Head of caudate nucleus (tissue), 42 donors: ENCODE measurements around the gene CTNNBL1.
A peak's percentile ranks its signal among the peaks of the same experiment; 100 is the strongest.

ENCODE experiments used
- DNase-seq, 42 donors: peaks; one replicate each; pipeline versions ENCODE4 v3.0.0 to v3.0.0-alpha.2; 2020 to 2021; ENCODE audit warnings: mixed read lengths in 7 of 42
- intact Hi-C: fragments of 100-400 bp; cut with DNase I; formaldehyde crosslinking; loops from one replicate; pipeline ENCODE4 v1.15.0; 2022

The CTNNBL1 gene

GRCh38 chr20:37762716-37763485 lies 69.1 kb downstream of the CTNNBL1 start:
- DNase-seq = no peak
- intact Hi-C loops = no loop called here

GRCh38 chr20:37764333-37764935 lies 70.6 kb downstream of the CTNNBL1 start:
- intact Hi-C loops = no loop called here
- DNase-seq = no peak

- intact Hi-C loops = no loop called here
These were observed 77.1 kb downstream of the CTNNBL1 start for GRCh38 chr20:37770908-37771307.

DNA sequence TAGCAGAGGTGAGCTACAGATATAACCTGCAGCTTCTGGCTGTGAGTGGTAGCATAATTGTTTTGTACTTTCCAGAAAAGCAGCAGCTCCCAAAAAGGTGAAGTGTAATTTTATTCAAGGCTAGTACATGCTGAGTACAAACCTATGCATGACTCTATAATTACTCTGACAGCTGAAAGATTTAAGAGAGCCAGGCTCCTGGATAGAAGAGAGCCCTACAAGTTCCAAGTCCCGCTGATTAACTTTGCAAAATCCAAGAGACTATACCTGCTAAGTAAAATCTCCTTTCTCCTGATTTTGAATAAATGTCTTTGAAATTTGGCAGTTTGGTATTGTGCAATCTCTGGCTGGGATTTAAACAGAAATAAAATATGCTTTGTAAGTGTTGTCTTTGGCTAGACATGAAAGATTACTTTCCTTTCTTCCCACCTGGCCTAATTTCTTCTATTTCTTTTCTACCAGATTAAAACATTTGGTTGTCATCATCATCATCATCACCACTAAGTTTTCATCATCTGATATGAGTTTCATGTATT lies 79.5 kb downstream of the CTNNBL1 start:
- DNase-seq = peak in 2 of 42 donors; percentile 18 to 33
- intact Hi-C loops = no loop called here

More at GRCh38 chr20:37770908-37771307, 77.1 kb downstream of the CTNNBL1 start:
- peak in 1 of 42 donors; percentile 10 for DNase-seq

DNA sequence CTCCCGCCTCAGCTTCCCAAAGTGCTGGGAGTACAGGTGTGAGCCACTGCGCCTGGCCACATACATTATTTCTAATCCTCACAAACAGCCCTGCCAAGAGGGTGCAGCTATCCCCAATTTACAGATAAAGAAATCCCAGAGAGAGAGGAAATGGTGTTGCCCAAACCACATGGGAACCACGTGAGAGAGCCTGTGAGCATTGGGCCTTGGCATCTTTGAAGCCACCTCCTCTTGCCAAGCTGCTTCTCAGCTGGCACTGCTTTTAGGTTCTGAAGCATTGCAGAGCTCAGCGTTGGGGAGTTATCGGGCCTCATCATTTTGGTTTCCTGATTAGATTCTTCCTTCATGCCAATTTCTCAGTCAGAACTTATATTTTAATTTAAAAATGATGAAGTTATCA lies 80.3 kb downstream of the CTNNBL1 start:
- intact Hi-C loops = no loop called here
- DNase-seq = no peak

DNA sequence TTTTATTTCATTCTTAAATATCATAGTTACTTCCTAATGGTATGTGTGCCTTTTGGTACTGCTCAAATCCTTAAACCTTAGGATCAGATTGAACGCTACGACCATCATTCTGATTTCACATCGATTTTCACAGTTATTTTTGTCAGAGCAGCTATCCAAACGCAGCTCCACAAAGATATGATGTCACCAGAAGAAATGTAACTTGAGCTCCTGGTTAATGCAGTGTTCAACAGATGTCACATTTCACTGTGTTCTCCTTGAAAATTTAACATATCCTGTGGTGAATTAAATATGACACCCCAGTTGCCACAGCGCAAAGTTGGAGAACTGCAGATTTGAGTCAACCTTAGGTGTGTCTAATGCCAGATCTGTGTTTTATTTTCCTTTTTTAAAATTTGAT lies 81.4 kb downstream of the CTNNBL1 start:
- intact Hi-C loops = no loop called here
- no peak for DNase-seq

DNA sequence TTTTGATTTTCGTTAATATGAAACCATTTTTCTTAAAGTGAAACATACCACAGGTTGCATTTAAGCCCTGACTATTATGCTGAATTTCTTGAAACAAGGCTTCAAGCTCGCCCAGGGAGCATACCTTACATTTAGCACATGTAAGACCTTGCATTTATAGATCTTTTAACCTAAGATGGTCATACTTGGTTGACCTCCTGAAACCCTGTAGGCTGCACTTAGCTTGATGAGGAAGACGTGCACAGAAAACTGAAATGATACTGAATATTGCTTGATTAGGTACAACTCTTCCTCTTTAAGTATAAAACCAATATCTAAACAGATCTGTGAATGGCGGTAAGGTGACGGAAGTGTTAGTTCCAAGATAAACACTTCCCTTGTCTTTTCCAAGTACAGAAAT lies 82.2 kb downstream of the CTNNBL1 start:
- no peak for DNase-seq
- intact Hi-C loops = no loop called here

DNA sequence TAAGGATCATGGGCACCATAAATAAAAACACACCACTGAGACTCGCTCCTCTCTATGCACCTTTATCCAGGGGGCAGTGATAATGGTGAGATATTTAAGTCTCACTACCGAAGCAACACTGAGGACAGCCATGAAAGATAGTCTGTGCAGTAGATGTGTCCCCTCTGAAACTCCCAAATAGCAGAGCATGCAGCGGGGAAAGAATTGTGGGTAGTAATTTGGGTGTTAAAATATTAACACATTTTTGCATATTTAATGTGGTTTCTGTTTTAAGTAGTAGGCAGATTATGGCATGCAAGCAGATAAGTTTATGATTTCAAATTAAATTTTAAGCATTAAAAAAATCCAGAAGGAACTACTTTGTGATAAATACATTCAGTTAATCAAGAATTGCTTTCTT lies 82.7 kb downstream of the CTNNBL1 start:
- intact Hi-C loops = no loop called here
- no peak for DNase-seq

DNA sequence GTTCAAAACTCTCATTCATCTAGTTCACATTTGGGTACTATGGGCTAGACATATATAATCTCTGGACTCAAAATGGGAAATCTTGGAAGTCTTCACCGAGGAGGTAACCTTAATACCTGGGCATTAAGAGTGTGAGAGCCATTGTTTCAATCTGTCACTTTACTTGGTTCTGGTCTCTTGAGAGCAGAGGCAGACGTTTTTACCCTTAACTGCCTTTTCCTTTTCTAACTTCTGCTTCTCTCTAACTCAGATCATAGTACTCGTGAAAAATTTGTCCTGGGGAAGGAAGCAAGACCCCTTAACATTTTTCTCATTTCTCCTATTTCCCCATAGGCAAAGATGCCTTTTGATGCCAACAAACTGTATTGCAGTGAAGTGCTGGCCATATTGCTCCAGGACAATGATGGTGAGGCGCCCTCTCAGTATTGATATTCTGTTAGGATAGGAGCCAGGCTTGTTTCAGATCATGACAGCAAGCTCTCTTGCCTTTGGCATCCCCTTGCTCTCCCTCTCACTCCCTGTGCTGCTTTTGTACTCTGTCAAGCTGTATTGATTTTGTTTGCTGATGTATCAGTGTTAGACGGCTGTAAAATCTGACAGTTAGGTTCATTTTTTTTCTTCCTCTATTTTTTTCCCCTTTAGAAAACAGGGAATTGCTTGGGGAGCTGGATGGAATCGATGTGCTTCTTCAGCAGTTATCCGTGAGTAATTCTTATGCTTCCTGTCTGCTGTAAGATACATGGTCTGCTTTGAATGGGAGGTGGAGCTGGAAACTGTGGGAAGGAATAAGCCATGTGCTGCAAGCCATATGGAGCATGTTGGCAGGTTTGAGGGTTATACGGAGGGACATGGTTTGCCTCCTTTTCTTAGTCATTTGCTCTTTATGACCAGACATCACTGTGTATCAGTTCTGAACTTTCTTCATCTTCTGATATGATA lies 83.5 kb downstream of the CTNNBL1 start:
- intact Hi-C loops = no loop called here
- DNase-seq = no peak

DNA sequence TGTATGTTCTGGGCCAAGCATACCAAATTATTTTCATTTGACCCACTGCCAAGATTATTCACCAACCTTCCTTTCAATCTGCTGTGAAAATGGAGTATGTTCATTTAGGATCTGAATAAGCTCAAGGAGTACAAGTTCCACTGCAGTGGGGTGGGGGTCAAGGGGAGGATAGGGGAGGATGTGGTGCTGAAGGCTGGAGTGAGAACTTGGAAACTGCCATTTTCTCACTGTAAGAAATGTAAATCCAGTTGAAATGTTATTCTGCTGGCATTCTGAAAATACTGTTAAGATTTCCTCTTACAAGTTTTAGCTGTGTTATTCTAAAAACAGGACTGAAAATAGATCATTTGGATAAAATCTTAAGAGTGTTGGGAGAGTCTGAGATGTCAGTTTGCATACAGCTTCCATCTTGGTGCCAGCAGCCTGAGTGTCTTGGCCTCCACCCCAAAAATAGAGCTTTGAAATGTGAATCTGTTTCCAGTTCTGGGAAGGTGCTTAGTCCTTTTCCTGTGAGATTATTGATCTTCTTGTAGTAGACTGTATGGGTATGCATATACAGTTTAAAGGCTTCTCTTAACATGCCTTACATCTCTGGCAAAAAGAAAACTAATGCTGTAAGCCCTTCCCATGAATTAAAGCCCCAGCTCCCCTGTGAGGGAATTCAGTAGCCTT lies 84.3 kb downstream of the CTNNBL1 start:
- intact Hi-C loops = no loop called here
- DNase-seq = no peak

DNA sequence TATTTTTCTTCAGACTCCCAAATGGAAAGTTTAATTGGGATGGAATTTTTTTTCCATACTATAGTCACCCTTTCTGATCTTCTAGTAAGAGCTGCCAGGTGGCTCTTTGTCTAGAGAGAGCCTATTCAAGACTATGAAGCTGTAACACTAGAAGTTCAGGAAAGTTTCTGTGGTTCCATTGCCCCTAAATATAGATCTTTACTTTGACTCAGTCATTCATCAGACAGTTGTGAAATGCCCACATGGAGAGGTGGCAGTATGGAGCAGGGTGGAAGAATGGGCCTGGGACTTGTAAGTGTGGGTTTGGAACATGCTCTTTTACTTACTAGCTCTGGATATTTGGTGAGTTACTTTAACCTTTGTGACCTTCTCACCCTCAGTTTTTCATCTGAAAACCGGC lies 87.8 kb downstream of the CTNNBL1 start:
- intact Hi-C loops = no loop called here
- no peak for DNase-seq

GRCh38 chr20:37786043-37786442 lies 92.2 kb downstream of the CTNNBL1 start:
- no peak for DNase-seq
- intact Hi-C loops = no loop called here

GRCh38 chr20:37789408-37789807 lies 95.6 kb downstream of the CTNNBL1 start:
- no peak for DNase-seq
- intact Hi-C loops = no loop called here

- intact Hi-C loops = no loop called here
- DNase-seq = no peak
These were observed 97.1 kb downstream of the CTNNBL1 start for GRCh38 chr20:37790900-37791299.

DNA sequence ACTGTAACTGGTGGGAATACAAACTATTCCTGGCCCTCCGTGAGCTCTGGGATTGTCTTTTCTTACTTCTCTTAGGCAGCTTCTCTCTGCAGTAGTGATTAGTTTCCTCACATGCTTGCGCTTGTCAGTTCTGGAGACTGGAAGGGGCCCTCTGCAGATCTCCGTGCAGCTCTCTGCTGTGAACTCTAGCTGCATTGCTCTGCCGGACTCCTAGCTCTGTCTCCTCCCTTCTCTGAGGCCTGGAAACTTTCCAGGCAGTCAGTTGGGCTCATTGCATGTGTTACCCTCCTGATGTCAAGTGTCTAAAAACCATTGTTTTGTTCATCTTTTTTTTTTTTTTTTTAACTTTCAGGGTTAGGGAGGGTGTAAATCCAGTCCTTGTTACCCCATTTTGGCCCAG lies 102.3 kb downstream of the CTNNBL1 start:
- intact Hi-C loops = no loop called here
- peak in 11 of 42 donors; percentile 8 to 64 (median 39) for DNase-seq

GRCh38 chr20:37796733-37797132 lies 102.9 kb downstream of the CTNNBL1 start:
- DNase-seq = no peak
- intact Hi-C loops = no loop called here

- intact Hi-C loops = no loop called here
These were observed 103.9 kb downstream of the CTNNBL1 start for GRCh38 chr20:37797669-37798175.

GRCh38 chr20:37798312-37798711 lies 104.5 kb downstream of the CTNNBL1 start:
- intact Hi-C loops = no loop called here
- no peak for DNase-seq

More at GRCh38 chr20:37797669-37798175, 103.9 kb downstream of the CTNNBL1 start:
- no peak for DNase-seq

- intact Hi-C loops = no loop called here
- DNase-seq = no peak
These were observed 106.8 kb downstream of the CTNNBL1 start for GRCh38 chr20:37800618-37801017.
